ENCODE measurements around the gene MCHR2.

GRCh38 chr6:99940582-99940981, 53.4 kb downstream of the MCHR2 start:
- TF ChIP-seq CTCF (IDR thresholded peaks at IDR 0.05) (no peak), POLR2A (IDR thresholded peaks at IDR 0.05) (no peak)

Measured in lower leg skin (tissue), 3 donors.